C4-2B (cell line): ENCODE measurements around the gene SEC14L6.

Experiments used
- ZFX ChIP-seq: fragments of 450-650 bp; IDR thresholded peaks from 2 replicates; pipeline ENCODE4 v1.6.1; 2017
- TF ChIP-seq, protein P1 (sequence below): fragments of 450-650 bp; conservative IDR thresholded peaks from 2 replicates; pipeline ENCODE4 v1.5.1; 2017; ENCODE audit warnings: mild to moderate bottlenecking

DNA sequence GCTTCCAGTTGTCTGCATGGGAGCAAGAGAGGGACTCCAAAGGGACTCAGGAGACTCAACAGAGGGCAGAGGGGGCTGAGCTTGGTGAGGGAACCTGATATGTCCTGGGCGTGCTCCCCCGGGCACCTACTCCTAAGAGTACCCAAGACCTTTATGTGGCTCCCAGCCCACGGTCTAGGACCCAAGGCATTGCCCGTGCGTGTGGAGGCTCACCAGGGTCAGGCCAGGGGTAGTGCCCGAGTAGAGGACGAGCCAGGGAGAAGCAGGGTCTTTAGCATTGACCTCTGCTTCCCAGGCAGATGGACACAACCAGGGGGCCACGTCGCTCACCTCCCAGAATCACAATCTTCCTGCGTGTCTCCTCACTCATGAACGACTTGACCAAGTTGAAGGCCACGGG is 54.4 kb downstream of the SEC14L6 start:
- TF ChIP-seq, protein P1, sequence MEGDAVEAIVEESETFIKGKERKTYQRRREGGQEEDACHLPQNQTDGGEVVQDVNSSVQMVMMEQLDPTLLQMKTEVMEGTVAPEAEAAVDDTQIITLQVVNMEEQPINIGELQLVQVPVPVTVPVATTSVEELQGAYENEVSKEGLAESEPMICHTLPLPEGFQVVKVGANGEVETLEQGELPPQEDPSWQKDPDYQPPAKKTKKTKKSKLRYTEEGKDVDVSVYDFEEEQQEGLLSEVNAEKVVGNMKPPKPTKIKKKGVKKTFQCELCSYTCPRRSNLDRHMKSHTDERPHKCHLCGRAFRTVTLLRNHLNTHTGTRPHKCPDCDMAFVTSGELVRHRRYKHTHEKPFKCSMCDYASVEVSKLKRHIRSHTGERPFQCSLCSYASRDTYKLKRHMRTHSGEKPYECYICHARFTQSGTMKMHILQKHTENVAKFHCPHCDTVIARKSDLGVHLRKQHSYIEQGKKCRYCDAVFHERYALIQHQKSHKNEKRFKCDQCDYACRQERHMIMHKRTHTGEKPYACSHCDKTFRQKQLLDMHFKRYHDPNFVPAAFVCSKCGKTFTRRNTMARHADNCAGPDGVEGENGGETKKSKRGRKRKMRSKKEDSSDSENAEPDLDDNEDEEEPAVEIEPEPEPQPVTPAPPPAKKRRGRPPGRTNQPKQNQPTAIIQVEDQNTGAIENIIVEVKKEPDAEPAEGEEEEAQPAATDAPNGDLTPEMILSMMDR, result no peak
- no peak for TF ChIP-seq ZFX
